Esophagus (tissue), 2 donors: Measurements from ENCODE around the gene RNF138. TPM values are rescaled to one million over a fixed set of nuclear protein-coding genes. Genes with fewer than 3 reads are reported as not detected.

Source experiments
- H3K27ac ChIP-seq, 2 donors: one replicate each; pipeline ENCODE4 v1.5.1; 2013; ENCODE audit warnings: low read depth in 2 of 2, mild to moderate bottlenecking in 2 of 2, inconsistent platforms in 1 of 2, low read length in 1 of 2, moderate library complexity in 1 of 2
- H3K27me3 ChIP-seq, 2 donors: one replicate each; pipeline ENCODE4 v1.6.1; 2013; ENCODE audit warnings: low read length in 2 of 2, control low read depth in 1 of 2, mild to moderate bottlenecking in 1 of 2; ENCODE audit not compliant: insufficient read depth in 2 of 2, control insufficient read depth in 1 of 2
- H3K36me3 ChIP-seq, 2 donors: one replicate each; pipeline ENCODE4 v1.6.1; 2013; ENCODE audit warnings: low read length in 1 of 2; ENCODE audit not compliant: control insufficient read depth in 2 of 2, insufficient read depth in 2 of 2
- H3K4me1 ChIP-seq, 2 donors: one replicate each; pipeline ENCODE4 v1.6.1; 2013; ENCODE audit warnings: low read length in 1 of 2; ENCODE audit not compliant: control insufficient read depth in 2 of 2, insufficient read depth in 2 of 2
- H3K4me3 ChIP-seq, 2 donors: one replicate each; pipeline ENCODE4 v1.5.1; 2013; ENCODE audit warnings: low read length in 2 of 2, mild to moderate bottlenecking in 2 of 2, low read depth in 1 of 2, moderate library complexity in 1 of 2
- H3K9me3 ChIP-seq, 2 donors: one replicate each; pipeline ENCODE4 v1.6.1; 2013; ENCODE audit warnings: mild to moderate bottlenecking in 2 of 2, low read depth in 1 of 2, low read length in 1 of 2, moderate library complexity in 1 of 2; ENCODE audit not compliant: control insufficient read depth in 2 of 2, insufficient read depth in 1 of 2
- WGBS, 2 donors: extraction: QIAGEN DNeasy Blood & Tissue Kit; methylation state at CpG; one replicate each; pipeline ENCODE4 v1.1.7; 2013; 5-methylcytosine and 5-hydroxymethylcytosine counted together
- polyA plus RNA-seq, 2 donors: library from polyadenylated mRNA; stranded (reverse); fragments of 200-250 nt; gene quantifications; one replicate each; pipeline ENCODE4 v1.2.3, GENCODE V29; 2013
- donor health status: healthy with polysubstance abuse.
- donor health status: Bipolar disorder and iron deficiency.

Gene RNF138, protein sequence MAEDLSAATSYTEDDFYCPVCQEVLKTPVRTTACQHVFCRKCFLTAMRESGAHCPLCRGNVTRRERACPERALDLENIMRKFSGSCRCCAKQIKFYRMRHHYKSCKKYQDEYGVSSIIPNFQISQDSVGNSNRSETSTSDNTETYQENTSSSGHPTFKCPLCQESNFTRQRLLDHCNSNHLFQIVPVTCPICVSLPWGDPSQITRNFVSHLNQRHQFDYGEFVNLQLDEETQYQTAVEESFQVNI
- polyA plus RNA-seq = 10 to 100 TPM in 1 of 2 donors, 1 to 10 TPM in 1; 7.4 to 11.9 TPM

DNA sequence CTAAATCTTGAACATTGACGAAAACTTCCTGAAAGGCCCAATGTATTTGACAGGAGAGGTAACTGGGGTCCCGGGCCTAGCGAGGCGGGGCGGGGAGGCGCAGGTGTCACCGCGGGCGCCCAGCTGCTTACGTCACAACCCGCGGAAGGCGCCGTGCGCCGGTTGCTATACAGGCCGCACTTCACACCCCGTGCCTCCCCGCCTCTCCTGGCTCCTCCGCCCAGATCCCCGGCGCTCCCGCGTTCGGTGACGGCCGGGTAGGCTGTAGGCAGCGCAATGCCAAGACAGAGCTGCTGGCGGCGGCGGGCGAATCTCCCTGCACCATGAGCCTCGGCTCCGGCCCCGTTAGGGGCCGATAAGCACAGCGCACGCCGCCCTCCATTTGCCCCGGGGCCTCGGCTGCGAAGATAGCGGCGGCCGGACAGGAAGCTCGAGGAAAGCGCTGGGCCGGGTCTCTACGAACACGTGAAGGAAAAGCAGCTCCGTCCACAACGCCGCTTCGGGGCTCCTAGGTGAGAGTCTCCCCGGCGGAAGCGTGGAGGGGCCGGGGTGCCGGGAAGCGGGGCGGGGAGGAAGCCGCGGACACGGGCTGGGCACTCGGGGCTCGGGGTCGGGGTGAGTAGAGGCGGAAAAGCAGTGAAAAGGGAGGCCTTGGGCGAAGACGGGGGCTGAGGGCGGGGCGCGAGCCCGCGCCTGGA is at the start of gene RNF138:
RNF138 (plus strand) TSS at position 151 of the 698 bp plus-strand sequence. CDS start 903 bp downstream, outside the sequence.
- H3K36me3 ChIP-seq = peaks cover 0 to 3% of the 10 kb centered on the region in 2 donors
- H3K4me1 ChIP-seq = no peaks in the 10 kb centered on the region
- H3K9me3 ChIP-seq = no peaks in the 10 kb centered on the region
- H3K4me3 ChIP-seq = peak within 1 kb of the TSS; percentile 82 to 97
- no peaks in the 10 kb centered on the region for H3K27me3 ChIP-seq
- H3K27ac ChIP-seq = peak within 1 kb of the TSS; percentile 100
- WGBS, 2 donors = 1% methylated on average over 64 to 75 of the region's 75 CpGs

DNA sequence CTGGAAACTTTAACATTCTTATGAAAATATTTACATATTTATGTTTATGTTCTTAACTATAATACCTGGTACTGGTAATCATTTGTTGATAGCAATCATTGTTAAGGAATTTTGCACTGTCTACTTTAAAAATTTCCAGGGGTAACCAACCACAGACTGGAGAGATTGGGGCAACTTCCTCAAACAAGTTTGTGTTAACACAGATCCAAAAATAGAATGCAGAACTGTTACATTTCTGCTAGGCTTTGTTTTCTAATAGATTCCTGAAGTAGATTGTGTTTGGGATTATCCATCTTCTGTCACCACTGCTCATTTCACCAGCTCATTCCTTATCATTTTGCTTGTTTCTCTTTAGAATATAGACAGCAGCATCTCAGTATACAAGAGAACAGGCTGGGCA is 49.3 kb upstream of the RNF138 start:
- H3K27ac ChIP-seq = no peak overlapping the region

DNA sequence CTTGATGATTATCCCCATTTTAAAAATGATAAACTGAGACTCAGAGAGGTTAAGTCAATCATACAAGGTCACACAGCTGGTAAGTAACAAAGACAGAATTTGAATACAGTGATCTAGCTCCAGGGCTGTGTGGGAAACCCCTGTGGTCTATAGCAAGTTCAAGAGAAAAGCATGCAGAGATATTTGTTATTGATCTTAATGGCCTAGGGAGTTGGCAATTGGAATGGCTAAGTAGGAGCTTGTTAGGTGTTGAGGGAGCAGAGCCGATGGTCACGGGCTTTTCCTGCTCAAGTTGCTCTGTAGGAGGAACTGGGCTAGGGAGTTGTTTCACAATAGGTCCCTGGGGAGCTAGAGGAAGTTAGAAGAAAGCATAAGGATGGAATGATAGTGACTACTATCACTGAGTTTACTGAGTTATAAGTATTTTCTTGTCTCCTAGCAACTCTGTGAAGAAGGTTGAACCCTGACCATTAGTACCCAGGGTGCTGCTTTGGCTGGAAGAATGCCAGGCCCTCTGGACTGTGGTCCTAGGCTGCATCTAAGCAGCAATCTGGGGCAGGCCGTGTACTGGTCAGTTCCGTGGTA is 43.1 kb upstream of the RNF138 start:
- Histone ChIP-seq H3K4me1 (peaks cover 0 to 6% of the 10 kb centered on the region in 2 donors), H3K4me3 (no peak overlapping the region), H3K27me3 (no peaks in the 10 kb centered on the region), H3K9me3 (no peaks in the 10 kb centered on the region), H3K36me3 (no peaks in the 10 kb centered on the region), H3K27ac (peak overlapping the region in 1 of 2 donors; percentile 40)
- 62 to 68% methylated on average over 4 of the region's 4 CpGs for WGBS, 2 donors

More for the DNA sequence above, 49.3 kb upstream of the RNF138 start:
- Histone ChIP-seq H3K4me1 (no peaks in the 10 kb centered on the region), H3K9me3 (no peaks in the 10 kb centered on the region), H3K4me3 (no peak overlapping the region), H3K36me3 (no peaks in the 10 kb centered on the region), H3K27me3 (no peaks in the 10 kb centered on the region)

DNA sequence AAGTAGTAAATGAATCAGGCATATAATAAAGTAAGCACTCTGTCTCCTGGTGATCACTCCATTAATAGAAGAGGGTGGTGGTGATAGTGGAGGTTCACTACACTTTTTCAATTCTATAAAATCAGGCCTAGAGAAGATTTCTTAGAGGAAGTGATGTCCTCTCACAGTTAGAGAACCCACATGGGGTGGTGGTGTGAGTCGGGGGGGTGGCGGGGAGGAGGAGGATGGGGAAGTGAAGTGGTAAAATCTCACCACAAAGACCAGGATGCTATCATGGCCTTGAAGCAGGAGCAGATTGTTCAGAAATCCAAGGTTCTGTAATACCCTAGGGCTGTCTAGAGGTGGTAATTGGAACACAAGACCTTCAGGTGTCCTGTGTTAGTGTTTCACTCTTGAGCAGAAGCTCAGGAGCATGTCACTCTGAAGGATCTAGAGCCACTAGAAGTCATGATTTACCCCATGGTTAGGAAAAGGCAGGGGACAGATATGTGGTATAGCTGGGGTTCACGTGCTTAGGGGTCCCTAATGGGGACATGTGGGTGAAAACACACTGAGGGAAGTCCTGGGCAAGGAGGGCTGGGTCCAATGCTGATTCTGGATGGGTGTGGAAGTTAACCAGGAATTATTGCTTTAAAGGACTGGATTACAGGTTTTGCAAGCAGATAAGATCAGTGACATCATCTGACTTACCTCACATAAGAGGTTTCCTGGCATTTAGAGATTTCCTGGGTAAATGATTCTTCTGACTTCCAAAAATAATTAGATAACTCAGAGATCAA is 42.1 kb upstream of the RNF138 start:
- 79 to 84% methylated on average over 3 of the region's 3 CpGs for WGBS, 2 donors
- H3K9me3 ChIP-seq = no peaks in the 10 kb centered on the region
- peak overlapping the region in 1 of 2 donors; percentile 60 for H3K27ac ChIP-seq
- peaks cover 0 to 6% of the 10 kb centered on the region in 2 donors for H3K4me1 ChIP-seq
- no peaks in the 10 kb centered on the region for H3K36me3 ChIP-seq
- H3K27me3 ChIP-seq = no peaks in the 10 kb centered on the region
- H3K4me3 ChIP-seq = no peak overlapping the region

DNA sequence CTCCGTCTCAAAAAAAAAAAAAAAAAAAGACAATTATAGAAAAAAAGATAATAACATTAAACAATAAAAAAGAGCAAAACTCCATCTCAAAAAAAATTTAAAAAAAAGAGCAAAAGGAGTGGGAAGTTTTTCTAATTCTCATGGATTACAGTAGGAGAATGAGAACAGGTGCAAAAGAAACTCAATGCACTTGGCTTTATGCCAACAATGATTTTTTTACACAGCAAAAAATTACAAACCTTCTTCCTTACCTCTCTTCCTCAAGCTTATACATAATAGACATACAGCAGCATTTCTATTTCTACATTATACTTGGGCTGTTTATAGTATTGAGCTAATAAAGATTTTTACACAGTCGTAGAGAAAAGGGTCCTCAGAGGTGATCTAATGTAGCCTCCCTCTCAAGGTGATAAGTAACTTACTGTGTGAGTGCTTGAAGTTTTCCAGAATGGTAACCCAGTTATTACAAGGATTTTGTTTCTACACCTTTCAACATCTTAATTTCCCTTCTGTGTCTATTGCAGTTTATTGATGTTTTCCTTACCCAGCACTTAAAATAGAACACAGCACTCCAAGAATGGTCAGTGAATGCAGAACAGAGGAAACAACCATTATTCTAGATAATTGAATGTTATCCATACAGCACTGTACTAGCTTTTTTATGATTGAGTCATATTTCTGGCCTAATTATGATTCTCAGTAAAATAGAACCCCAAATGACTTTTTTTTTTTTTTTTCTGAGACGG is 34.9 kb upstream of the RNF138 start:
- H3K4me1 ChIP-seq = no peaks in the 10 kb centered on the region
- no peak overlapping the region for H3K4me3 ChIP-seq
- H3K27ac ChIP-seq = no peak overlapping the region
- H3K9me3 ChIP-seq = no peaks in the 10 kb centered on the region
- no peaks in the 10 kb centered on the region for H3K27me3 ChIP-seq
- 83 to 85% methylated on average over 3 of the region's 3 CpGs for WGBS, 2 donors
- H3K36me3 ChIP-seq = no peaks in the 10 kb centered on the region

DNA sequence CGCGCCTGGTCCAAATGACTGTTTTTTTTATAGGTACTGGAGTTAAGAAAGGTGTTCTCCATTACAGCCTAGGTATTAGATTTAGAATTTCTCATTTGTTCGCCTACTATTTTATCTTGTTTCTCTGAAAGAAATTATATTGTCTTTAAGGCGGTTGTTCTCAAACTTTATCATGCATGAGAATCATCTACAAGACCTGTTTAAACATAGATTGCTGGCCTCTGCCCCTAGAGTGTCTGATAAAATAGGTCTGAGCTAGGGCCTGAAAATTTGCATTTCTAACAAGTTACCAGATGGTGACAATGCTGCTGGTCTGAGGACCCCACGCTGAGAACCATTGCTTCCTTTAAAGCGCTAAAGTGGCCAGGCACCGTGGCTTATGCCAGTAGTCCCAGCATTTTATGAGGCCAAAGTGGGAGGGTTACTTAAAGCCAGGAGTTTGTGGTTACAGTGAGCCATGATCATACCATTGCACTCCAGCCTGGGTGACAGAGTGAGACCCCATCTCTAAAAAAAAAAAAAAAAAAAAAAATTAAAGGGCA is 34.0 kb upstream of the RNF138 start:
- Histone ChIP-seq H3K27me3 (no peaks in the 10 kb centered on the region), H3K27ac (no peak overlapping the region), H3K4me1 (no peaks in the 10 kb centered on the region), H3K4me3 (no peak overlapping the region), H3K36me3 (no peaks in the 10 kb centered on the region), H3K9me3 (no peaks in the 10 kb centered on the region)
- WGBS, 2 donors = 86 to 89% methylated on average over 7 of the region's 7 CpGs

DNA sequence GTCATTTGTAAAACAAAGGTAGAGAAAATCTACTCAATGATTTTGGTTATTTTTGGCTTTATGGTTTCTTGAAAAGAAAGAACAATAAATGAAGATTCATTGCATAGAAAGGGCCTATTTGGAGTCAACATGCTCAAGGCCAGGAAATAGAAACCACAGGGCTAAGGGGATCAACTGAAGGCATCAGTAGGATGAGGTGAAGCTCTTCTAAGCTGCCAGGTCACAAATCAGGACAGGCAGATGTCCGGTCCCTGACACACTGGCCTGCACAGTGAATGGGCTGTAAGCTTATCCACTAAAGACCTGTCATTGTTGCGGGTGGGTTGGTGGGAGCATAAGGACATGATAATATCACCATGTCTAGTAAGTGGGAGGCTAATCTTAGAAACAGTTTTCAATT is 31.6 kb upstream of the RNF138 start:
- no peak overlapping the region for H3K4me3 ChIP-seq
- H3K27ac ChIP-seq = no peak overlapping the region
- no peaks in the 10 kb centered on the region for H3K4me1 ChIP-seq
- no peaks in the 10 kb centered on the region for H3K36me3 ChIP-seq
- no peaks in the 10 kb centered on the region for H3K27me3 ChIP-seq
- 93 to 95% methylated on average over 2 of the region's 2 CpGs for WGBS, 2 donors
- no peaks in the 10 kb centered on the region for H3K9me3 ChIP-seq

DNA sequence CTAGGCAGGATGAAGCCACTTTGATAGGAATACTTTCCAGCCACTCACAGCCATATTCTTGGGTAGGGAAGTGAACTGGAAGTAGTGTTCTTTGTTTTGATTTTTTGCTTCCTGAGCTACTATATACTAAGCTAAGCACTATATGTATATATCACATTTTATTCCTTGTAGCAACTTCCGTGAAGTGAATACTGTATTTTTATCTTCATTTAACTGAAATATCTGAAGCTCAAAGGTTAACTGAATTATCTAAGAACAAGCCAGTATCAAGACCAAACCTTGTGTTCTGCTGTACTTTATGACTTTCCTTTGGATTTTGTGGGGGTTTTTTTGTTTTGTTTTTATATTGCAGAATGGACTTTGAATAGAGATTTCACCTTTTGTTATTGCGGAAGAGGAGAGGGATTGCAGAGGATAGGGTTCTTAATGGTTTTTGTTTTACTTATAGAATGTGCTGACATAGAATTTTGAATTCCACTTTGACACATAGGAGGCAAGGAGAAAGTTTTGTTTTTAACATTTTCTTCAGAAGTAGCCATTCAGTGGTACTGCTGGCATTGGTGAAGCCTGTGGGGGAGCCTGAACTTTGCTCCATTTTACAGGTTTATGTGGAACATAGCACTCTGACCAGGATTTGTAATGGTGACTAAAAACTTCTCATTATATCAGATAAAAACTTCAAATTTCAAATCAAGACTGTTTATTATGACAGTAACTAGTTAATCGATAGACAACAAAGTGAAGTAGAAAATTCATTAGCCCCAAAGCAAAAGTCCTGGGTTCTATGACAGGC is 24.1 kb upstream of the RNF138 start:
- Histone ChIP-seq H3K27ac (no peak overlapping the region), H3K36me3 (no peaks in the 10 kb centered on the region), H3K9me3 (no peaks in the 10 kb centered on the region), H3K4me3 (no peak overlapping the region), H3K4me1 (no peaks in the 10 kb centered on the region), H3K27me3 (no peaks in the 10 kb centered on the region)
- WGBS, 2 donors = 87 to 95% methylated on average over 3 of the region's 3 CpGs
